HK-2 (cell line): Measurements from ENCODE around the gene VWCE.
"Not testable (repeated sequence)": the region's sequence is repeated elsewhere in the genome, so short reads cannot be mapped to it uniquely, and the experiment has no call there.

ENCODE experiments used
- DNase-seq: peaks from one replicate; pipeline ENCODE4 v3.0.0-alpha.2; 2018; ENCODE audit not compliant: unreplicated experiment

Gene VWCE

DNA sequence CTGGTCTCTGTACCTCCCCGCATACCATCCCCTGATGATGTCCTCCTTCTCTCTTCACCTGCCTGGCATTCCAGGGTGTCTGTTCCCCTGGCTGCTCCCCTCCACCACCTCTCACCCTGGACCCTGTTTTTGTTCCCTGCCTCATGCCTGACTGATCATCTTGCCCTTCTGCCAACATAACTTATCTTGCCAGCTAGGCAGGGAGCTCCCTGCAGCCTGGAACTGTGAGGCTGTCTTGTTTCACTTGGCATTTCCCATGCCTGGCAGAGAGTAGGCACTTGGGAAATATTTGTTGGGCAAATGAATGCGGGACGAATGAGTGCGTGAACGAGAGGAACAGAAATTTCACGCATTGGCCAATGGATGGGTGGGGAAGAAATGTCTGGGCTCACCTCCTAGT is 84.5 kb downstream of the VWCE start:
- DNase-seq, result not testable (repeated sequence)
